SK-N-SH (cell line): ENCODE measurements around the gene DVL1. TPM values are rescaled to one million over a fixed set of nuclear protein-coding genes. Genes with fewer than 3 reads are reported as not detected.

Experiments
- CTCF ChIA-PET: fragments of 300-600, 350-600 bp; formaldehyde crosslinking; extraction: SDS; loops from one replicate; lab custom pipeline; 2021; lab: Yijun Ruan, JAX
- POLR2A ChIA-PET: fragments of 350-600 bp; sonication (Branson Sonifier 250); formaldehyde crosslinking; extraction: SDS; loops from one replicate; lab custom pipeline; 2020; ENCODE audit warnings: antibody characterized with exemption, inconsistent platforms; lab: Yijun Ruan, JAX
- DNase-seq: peaks from one replicate; pipeline ENCODE4 v3.0.0; 2012
- H2AFZ ChIP-seq: fragments of 200-600 bp; sonication (generic); 2 replicates; pipeline ENCODE4 v1.8.1; 2016; ENCODE audit warnings: antibody characterized with exemption, mild to moderate bottlenecking, low read depth
- H3F3A ChIP-seq: fragments of 200-600 bp; sonication (generic); replicated peaks from 2 replicates; pipeline ENCODE3; 2016; ENCODE audit warnings: antibody characterized with exemption, mild to moderate bottlenecking; ENCODE audit not compliant: insufficient read depth
- H3K27ac ChIP-seq, 2 experiments: fragments of 200-500 bp in 1 of 2; fragments of 200-600 bp in 1 of 2; sonication (Bioruptor generic) in 1 of 2; sonication (generic), shearing (Covaris generic) in 1 of 2; 2 replicates each; pipeline versions ENCODE4 v1.5.1 to v1.6.1; 2014 to 2016; ENCODE audit warnings: low read depth in 2 of 2, inconsistent platforms in 1 of 2, low read length in 1 of 2, mild to moderate bottlenecking in 1 of 2, mixed read lengths in 1 of 2
- H3K27me3 ChIP-seq: fragments of 200-600 bp; sonication (generic), shearing (Covaris generic); 2 replicates; pipeline ENCODE4 v1.6.1; 2016; ENCODE audit warnings: mixed run types; ENCODE audit not compliant: insufficient read depth
- H3K36me3 ChIP-seq, 2 experiments: fragments of 200-500 bp in 1 of 2; fragments of 200-600 bp in 1 of 2; sonication (Bioruptor generic) in 1 of 2; sonication (generic) in 1 of 2; replicated peaks in 1 of 2; 2 replicates each; pipeline versions ENCODE3 to v1.5.1; 2014 to 2016; ENCODE audit warnings: low read length in 1 of 2, mild to moderate bottlenecking in 1 of 2; ENCODE audit not compliant: insufficient read depth in 2 of 2, control insufficient read depth in 1 of 2
- H3K4me1 ChIP-seq, 2 experiments: fragments of 200-500 bp in 1 of 2; fragments of 200-600 bp in 1 of 2; sonication (Bioruptor generic) in 1 of 2; sonication (generic), shearing (Covaris generic) in 1 of 2; 2 replicates each; pipeline versions ENCODE4 v1.5.1 to v1.6.1; 2014 to 2016; ENCODE audit warnings: low read depth in 1 of 2, low read length in 1 of 2, mixed run types in 1 of 2; ENCODE audit not compliant: insufficient read depth in 2 of 2, control insufficient read depth in 1 of 2
- H3K4me2 ChIP-seq: fragments of 200-600 bp; sonication (generic), shearing (Covaris generic); 2 replicates; pipeline ENCODE4 v1.6.1; 2017; ENCODE audit warnings: mixed run types
- H3K4me3 ChIP-seq, 2 experiments: fragments of 200-500 bp in 1 of 2; fragments of 200-600 bp in 1 of 2; sonication (Bioruptor generic) in 1 of 2; sonication (generic), shearing (Covaris generic) in 1 of 2; 2 replicates each; pipeline versions ENCODE4 v1.5.1 to v1.8.1; 2014 to 2016; ENCODE audit warnings: low read depth in 2 of 2, inconsistent platforms in 1 of 2, low read length in 1 of 2, mild to moderate bottlenecking in 1 of 2, mixed read lengths in 1 of 2, moderate library complexity in 1 of 2
- H3K79me2 ChIP-seq: fragments of 200-600 bp; sonication (generic); 2 replicates; pipeline ENCODE4 v1.8.1; 2017; ENCODE audit warnings: mild to moderate bottlenecking; ENCODE audit not compliant: insufficient read depth
- H3K9ac ChIP-seq: fragments of 200-600 bp; sonication (generic); 2 replicates; pipeline ENCODE4 v1.6.1; 2017; ENCODE audit warnings: mixed run types
- H3K9me2 ChIP-seq: fragments of 200-600 bp; sonication (generic); 2 replicates; pipeline ENCODE4 v1.6.1; 2017; ENCODE audit warnings: mixed run types
- H3K9me3 ChIP-seq: fragments of 200-600 bp; sonication (generic); 2 replicates; pipeline ENCODE4 v1.6.1; 2017; ENCODE audit warnings: mixed run types, mild to moderate bottlenecking, moderate library complexity
- H4K20me1 ChIP-seq: fragments of 200-600 bp; sonication (generic); 2 replicates; pipeline ENCODE4 v1.6.1; 2017; ENCODE audit warnings: mild to moderate bottlenecking, mixed run types; ENCODE audit not compliant: insufficient read depth
- CHD2 ChIP-seq: fragments of 150-350 bp; IDR thresholded peaks from 2 replicates; pipeline ENCODE4 v1.6.1; 2018; ENCODE audit warnings: low read length; ENCODE audit not compliant: partially characterized antibody
- CTCF ChIP-seq: fragments of 200-600 bp; sonication (generic); IDR thresholded peaks from 2 replicates; pipeline ENCODE4 v1.6.1; 2017; ENCODE audit warnings: antibody characterized with exemption, mild to moderate bottlenecking, moderate library complexity
- ELF1 ChIP-seq: IDR thresholded peaks from 2 replicates; pipeline ENCODE4 v1.4.0; 2012
- FOSL2 ChIP-seq: IDR thresholded peaks from 2 replicates; pipeline ENCODE4 v1.4.0; 2012; ENCODE audit warnings: low read depth, mild to moderate bottlenecking, moderate library complexity, borderline replicate concordance
- FOXM1 ChIP-seq: IDR thresholded peaks from 2 replicates; pipeline ENCODE4 v1.4.0; 2012; ENCODE audit warnings: low read depth, mild to moderate bottlenecking
- GABPA ChIP-seq: IDR thresholded peaks from 2 replicates; pipeline ENCODE4 v1.4.0; 2012; ENCODE audit warnings: low read depth, mild to moderate bottlenecking
- MEF2A ChIP-seq: IDR thresholded peaks from 2 replicates; pipeline ENCODE4 v1.4.0; 2012; ENCODE audit warnings: low read depth, borderline replicate concordance
- NRF1 ChIP-seq: IDR thresholded peaks from 2 replicates; pipeline ENCODE4 v1.6.1; 2012; ENCODE audit warnings: low read depth, mild to moderate bottlenecking, low read length
- RAD21 ChIP-seq: IDR thresholded peaks from 2 replicates; pipeline ENCODE4 v1.6.1; 2012; ENCODE audit warnings: mild to moderate bottlenecking, low read length
- RFX5 ChIP-seq: IDR thresholded peaks from 2 replicates; pipeline ENCODE4 v1.6.1; 2012; ENCODE audit warnings: mild to moderate bottlenecking, improper control_type of control experiment, low read length
- SIN3A ChIP-seq: IDR thresholded peaks from 2 replicates; pipeline ENCODE4 v1.6.1; 2012; ENCODE audit warnings: low read depth, mild to moderate bottlenecking, low read length, moderate library complexity, borderline replicate concordance
- SMC3 ChIP-seq: IDR thresholded peaks from 2 replicates; pipeline ENCODE4 v1.6.1; 2012; ENCODE audit warnings: low read depth, low read length, improper control_type of control experiment
- TEAD4 ChIP-seq: IDR thresholded peaks from 2 replicates; pipeline ENCODE4 v1.4.0; 2012; ENCODE audit warnings: mild to moderate bottlenecking, borderline replicate concordance; ENCODE audit not compliant: insufficient read depth
- USF2 ChIP-seq: fragments of 150-350 bp; IDR thresholded peaks from 2 replicates; pipeline ENCODE4 v1.6.1; 2017; ENCODE audit warnings: antibody characterized with exemption, low read length, low read depth, borderline replicate concordance
- YY1 ChIP-seq: IDR thresholded peaks from 2 replicates; pipeline ENCODE4 v1.4.0; 2012; ENCODE audit warnings: low read depth, mild to moderate bottlenecking
- WGBS: methylation state at CpG from one replicate; pipeline ENCODE4 v1.1.6; 2017; ENCODE audit warnings: low lambda C conversion rate; 5-methylcytosine and 5-hydroxymethylcytosine counted together
- polyA plus RNA-seq, 3 experiments: library from polyadenylated mRNA; depleted of rRNA; stranded (reverse); fragments of >200 nt; gene quantifications; 2 replicates each; pipeline ENCODE4 v1.2.3, GENCODE V29; 2012
- TF ChIP-seq, protein P1 (sequence below): IDR thresholded peaks from 2 replicates; pipeline ENCODE4 v1.4.0; 2012; ENCODE audit warnings: low read depth, borderline replicate concordance
- TF ChIP-seq, protein P2 (sequence below): fragments of 150-350 bp; IDR thresholded peaks from 2 replicates; pipeline ENCODE4 v1.6.1; 2016; ENCODE audit warnings: mild to moderate bottlenecking, low read depth, low read length
- TF ChIP-seq, protein P3 (sequence below): IDR thresholded peaks from 2 replicates; pipeline ENCODE4; 2012

DVL1 gene
- polyA plus RNA-seq, 1 of the 3 experiments (the other 2 are of a cell fraction): 32.0 TPM

- TF ChIP-seq RAD21 (no peak), YY1 (no peak), FOXM1 (no peak), CHD2 (no peak), ELF1 (no peak), FOSL2 (no peak)
Measured at GRCh38 chr1:1359308-1359663, 10.1 kb upstream of the DVL1 start (continued).

GRCh38 chr1:1358433-1359271, 9.4 kb upstream of the DVL1 start, which contains the start of gene MXRA8:
MXRA8 (minus strand) TSS chr1:1358555; CDS start chr1:1358504, 51 bp downstream.
- Histone ChIP-seq H3K9ac (peak within 1 kb of the TSS; percentile 67; the same call in 1 of the 2 replicates), H3K27ac (peak within 1 kb of the TSS; percentile 88 to 98), H3K9me3 (no peaks in the 10 kb centered on the region), H4K20me1 (no peaks in the 10 kb centered on the region), H3K4me2 (peak within 1 kb of the TSS; percentile 70; the same call in 1 of the 2 replicates), H3K27me3 (no peaks in the 10 kb centered on the region), H3K36me3 (no peaks in the 10 kb centered on the region), H3K4me3 (no peak within 1 kb of the TSS), H3K79me2 (no peaks in the 10 kb centered on the region), H3F3A (peaks cover 7% of the 10 kb centered on the region), H3K9me2 (no peaks in the 10 kb centered on the region), H3K4me1 (peaks cover 20 to 52% of the 10 kb centered on the region in 2 experiments; a peak in 3 of 4 replicates), H2AFZ (0 out of 2 replicates have a peak within 1 kb of the TSS, but pooled peaks have one; percentile 41)
- POLR2A ChIA-PET: interaction anchor here (1.0 to 1.6 kb wide), 2 partner anchors 11 to 17 kb away, joined by 3 to 6 read pairs; partner anchors contain the start of gene AURKAIP1
- DNase-seq: no peak
- CTCF ChIA-PET: interaction anchor here (0.8 to 3.6 kb wide), 2 partner anchors 12 kb away, joined by 4 to 37 read pairs; no protein-coding TSS in a partner anchor
- WGBS: 86% methylated on average over 25 of the region's 29 CpGs
- TF ChIP-seq MEF2A: no peak
- TF ChIP-seq FOSL2: no peak
- no peak for TF ChIP-seq NRF1
- TF ChIP-seq TEAD4: no peak
- no peak for TF ChIP-seq GABPA
- TF ChIP-seq, protein P1, sequence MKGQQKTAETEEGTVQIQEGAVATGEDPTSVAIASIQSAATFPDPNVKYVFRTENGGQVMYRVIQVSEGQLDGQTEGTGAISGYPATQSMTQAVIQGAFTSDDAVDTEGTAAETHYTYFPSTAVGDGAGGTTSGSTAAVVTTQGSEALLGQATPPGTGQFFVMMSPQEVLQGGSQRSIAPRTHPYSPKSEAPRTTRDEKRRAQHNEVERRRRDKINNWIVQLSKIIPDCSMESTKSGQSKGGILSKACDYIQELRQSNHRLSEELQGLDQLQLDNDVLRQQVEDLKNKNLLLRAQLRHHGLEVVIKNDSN: no peak
- no peak for TF ChIP-seq SIN3A
- TF ChIP-seq CTCF: no peak
- no peak for TF ChIP-seq RFX5
- TF ChIP-seq, protein P2, sequence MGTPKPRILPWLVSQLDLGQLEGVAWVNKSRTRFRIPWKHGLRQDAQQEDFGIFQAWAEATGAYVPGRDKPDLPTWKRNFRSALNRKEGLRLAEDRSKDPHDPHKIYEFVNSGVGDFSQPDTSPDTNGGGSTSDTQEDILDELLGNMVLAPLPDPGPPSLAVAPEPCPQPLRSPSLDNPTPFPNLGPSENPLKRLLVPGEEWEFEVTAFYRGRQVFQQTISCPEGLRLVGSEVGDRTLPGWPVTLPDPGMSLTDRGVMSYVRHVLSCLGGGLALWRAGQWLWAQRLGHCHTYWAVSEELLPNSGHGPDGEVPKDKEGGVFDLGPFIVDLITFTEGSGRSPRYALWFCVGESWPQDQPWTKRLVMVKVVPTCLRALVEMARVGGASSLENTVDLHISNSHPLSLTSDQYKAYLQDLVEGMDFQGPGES: no peak
- TF ChIP-seq, protein P3, sequence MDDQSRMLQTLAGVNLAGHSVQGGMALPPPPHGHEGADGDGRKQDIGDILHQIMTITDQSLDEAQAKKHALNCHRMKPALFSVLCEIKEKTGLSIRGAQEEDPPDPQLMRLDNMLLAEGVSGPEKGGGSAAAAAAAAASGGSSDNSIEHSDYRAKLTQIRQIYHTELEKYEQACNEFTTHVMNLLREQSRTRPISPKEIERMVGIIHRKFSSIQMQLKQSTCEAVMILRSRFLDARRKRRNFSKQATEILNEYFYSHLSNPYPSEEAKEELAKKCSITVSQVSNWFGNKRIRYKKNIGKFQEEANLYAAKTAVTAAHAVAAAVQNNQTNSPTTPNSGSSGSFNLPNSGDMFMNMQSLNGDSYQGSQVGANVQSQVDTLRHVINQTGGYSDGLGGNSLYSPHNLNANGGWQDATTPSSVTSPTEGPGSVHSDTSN: no peak
- no peak for TF ChIP-seq RAD21
- TF ChIP-seq FOXM1: no peak
- TF ChIP-seq SMC3: no peak
- TF ChIP-seq USF2: no peak
